GM12878 (cell line): Measurements from ENCODE around the gene C1orf74. TPM values are rescaled to one million over a fixed set of nuclear protein-coding genes. Genes with fewer than 3 reads are reported as not detected.

Source experiments
- ATAC-seq: fragments of 200-7000 bp; cut with Tn5 transposase; 3 replicates; pipeline ENCODE4 v1.9.1; 2020; ENCODE audit warnings: mild to moderate bottlenecking, moderate library complexity
- BruUV-seq: library from RNA; stranded (reverse); fragments of 400-500 nt; replicated peaks from 2 replicates; lab custom pipeline; 2021; lab: Mats Ljungman, UMichigan
- CTCF ChIA-PET: fragments of 300-600 bp; sonication (Branson Sonifier 250); formaldehyde crosslinking; extraction: SDS; loops from one replicate; lab custom pipeline; 2021; ENCODE audit warnings: inconsistent platforms; lab: Yijun Ruan, JAX
- POLR2A ChIA-PET: fragments of 350-600 bp; formaldehyde crosslinking; extraction: SDS; loops from one replicate; lab custom pipeline; 2021; ENCODE audit warnings: inconsistent platforms; lab: Charles Lee
- RAD21 ChIA-PET: fragments of 300-600 bp; sonication (Branson Sonifier 250); formaldehyde crosslinking; loops from one replicate; lab custom pipeline; 2023; ENCODE audit warnings: antibody characterized with exemption; ENCODE audit not compliant: unreplicated experiment; lab: Charles Lee
- SMC1A ChIA-PET: fragments of 300-600 bp; sonication (Branson Sonifier 250); formaldehyde crosslinking; loops from one replicate; lab custom pipeline; 2023; ENCODE audit not compliant: unreplicated experiment, uncharacterized antibody; lab: Charles Lee
- DNase-seq: peaks from one replicate; pipeline ENCODE4 v3.0.0-alpha.2; 2011; ENCODE audit warnings: low read depth, low spot score
- FAIRE-seq: peaks from 3 replicates; lab custom pipeline; 2011; peaks lifted over from hg19 to GRCh38; lab: Jason Lieb, UNC
- H2AFZ ChIP-seq: 2 replicates; pipeline ENCODE4 v1.6.0; 2011; ENCODE audit warnings: low read depth, low read length, control low read depth; ENCODE audit not compliant: control insufficient read depth
- H3K27ac ChIP-seq: 2 replicates; pipeline ENCODE4 v1.5.1; 2011; ENCODE audit warnings: control low read depth; ENCODE audit not compliant: control insufficient read depth, insufficient read depth
- H3K27me3 ChIP-seq, 2 experiments: replicated peaks in 1 of 2; 2 replicates each; pipeline versions ENCODE4 v1.6.0 to v1.6.1; 2011; ENCODE audit warnings: low read length in 1 of 2; ENCODE audit not compliant: control insufficient read depth in 2 of 2, insufficient read depth in 2 of 2
- H3K36me3 ChIP-seq, 2 experiments: 2 replicates each; pipeline ENCODE4 v1.5.1; 2011; ENCODE audit warnings: low read length in 1 of 2; ENCODE audit not compliant: control insufficient read depth in 2 of 2, insufficient read depth in 2 of 2
- H3K4me1 ChIP-seq: 2 replicates; pipeline ENCODE4 v1.6.1; 2011; ENCODE audit warnings: mild to moderate bottlenecking, low read length, moderate library complexity, mixed read lengths; ENCODE audit not compliant: control insufficient read depth, insufficient read depth
- H3K4me2 ChIP-seq: 2 replicates; pipeline ENCODE4 v1.6.0; 2011; ENCODE audit warnings: control low read depth; ENCODE audit not compliant: control insufficient read depth, insufficient read depth
- H3K4me3 ChIP-seq: fragments of 200-600 bp; sonication (generic); 2 replicates; pipeline ENCODE4 v1.5.1; 2016
- H3K79me2 ChIP-seq: 2 replicates; pipeline ENCODE4 v1.6.0; 2011; ENCODE audit warnings: low read length; ENCODE audit not compliant: control insufficient read depth, insufficient read depth
- H3K9ac ChIP-seq: 2 replicates; pipeline ENCODE4 v1.8.0; 2011; ENCODE audit warnings: low read length, control low read depth, mixed read lengths; ENCODE audit not compliant: control insufficient read depth, insufficient read depth
- H3K9me3 ChIP-seq: replicated peaks from 3 replicates; pipeline ENCODE4 v1.5.1; 2011; ENCODE audit warnings: mild to moderate bottlenecking, low read length; ENCODE audit not compliant: control insufficient read depth, insufficient read depth
- H4K20me1 ChIP-seq: 2 replicates; pipeline ENCODE4 v1.6.0; 2011; ENCODE audit not compliant: control insufficient read depth, insufficient read depth
- ASH2L ChIP-seq: fragments of 300-600, 200-600 bp; sonication (generic); IDR thresholded peaks from 2 replicates; pipeline ENCODE4 v1.6.1; 2017; ENCODE audit warnings: low read depth, mild to moderate bottlenecking, borderline replicate concordance
- CHD1 ChIP-seq: IDR thresholded peaks from 2 replicates; pipeline ENCODE4 v1.6.1; 2012; ENCODE audit warnings: low read depth, low read length, improper control_type of control experiment
- CREM ChIP-seq: IDR thresholded peaks from 2 replicates; pipeline ENCODE4 v1.6.1; 2014; ENCODE audit warnings: antibody characterized with exemption, low read depth
- DPF2 ChIP-seq: fragments of 450-650 bp; IDR thresholded peaks from 2 replicates; pipeline ENCODE4 v1.6.1; 2017; ENCODE audit warnings: mild to moderate bottlenecking
- EED ChIP-seq: sonication (generic); IDR thresholded peaks from 2 replicates; pipeline ENCODE4 v1.6.1; 2016; ENCODE audit warnings: antibody characterized with exemption, low read depth
- GABPA ChIP-seq: IDR thresholded peaks from 2 replicates; pipeline ENCODE4 v1.6.1; 2014; ENCODE audit warnings: antibody characterized with exemption, low read depth, mild to moderate bottlenecking, inconsistent platforms
- MEF2A ChIP-seq: IDR thresholded peaks from 2 replicates; pipeline ENCODE4 v1.6.1; 2011; ENCODE audit warnings: low read depth, mild to moderate bottlenecking, low read length, moderate library complexity; ENCODE audit not compliant: insufficient read depth
- RAD21 ChIP-seq: IDR thresholded peaks from 2 replicates; pipeline ENCODE4 v1.6.1; 2011; ENCODE audit warnings: mild to moderate bottlenecking, low read depth, low read length, moderate library complexity; ENCODE audit not compliant: insufficient read depth
- RELA ChIP-seq: fragments of 450-650 bp; IDR thresholded peaks from 2 replicates; pipeline ENCODE4 v1.8.0; 2014; ENCODE audit warnings: borderline replicate concordance; ENCODE audit not compliant: partially characterized antibody
- ZNF622 ChIP-seq: fragments of 450-650 bp; IDR thresholded peaks from 2 replicates; pipeline ENCODE4 v1.6.1; 2017; ENCODE audit warnings: mild to moderate bottlenecking, inconsistent platforms
- WGBS: methylation state at CpG from one replicate; pipeline ENCODE4 v1.1.6; 2016; ENCODE audit warnings: low lambda C conversion rate; ENCODE audit not compliant: insufficient replicate concordance, insufficient coverage; ENCODE audit errors: missing lambda C conversion rate; 5-methylcytosine and 5-hydroxymethylcytosine counted together
- in situ Hi-C: fragments of 300-500 bp; cut with MboI; formaldehyde crosslinking; loops from 9 replicates; pipeline ENCODE4 v1.14.3; 2018; ENCODE audit warnings: mixed read lengths
- intact Hi-C: fragments of 100-400 bp; cut with micrococcal nuclease; formaldehyde crosslinking; loops from one replicate; pipeline ENCODE4 v1.14.2; 2022; ENCODE audit not compliant: unreplicated experiment
- polyA plus RNA-seq, 11 experiments: library from polyadenylated mRNA; depleted of rRNA in 4 of 11; unstranded in 6 of 11; stranded (reverse) in 5 of 11; fragments of >200 nt; fragmentation: Nextera tagmentation in 4 of 11; fragmentation: Illumina TruSeq in 1 of 11; extraction: Ambion mirVana in 4 of 11; extraction: Trizol in 1 of 11; gene quantifications; 1 replicate in 1 of 11; 2 replicates in 10 of 11; pipeline versions ENCODE4 v1.2.1 to v1.2.3, GENCODE V29; 2011 to 2016; ENCODE audit warnings: inconsistent platforms in 2 of 11, missing spikeins in 2 of 11, low read depth in 1 of 11
- total RNA-seq, 4 experiments: library from RNA; depleted of rRNA in 3 of 4; stranded (reverse); fragments of >200 nt in 3 of 4; fragmentation: Illumina TruSeq in 1 of 4; extraction: Trizol in 1 of 4; gene quantifications; 2 replicates each; pipeline versions ENCODE4 v1.2.1 to v1.2.3, GENCODE V29; 2013 to 2021
- TF ChIP-seq, protein P1 (sequence below): fragments of 450-650 bp; IDR thresholded peaks from 2 replicates; pipeline ENCODE4 v1.6.1; 2017; ENCODE audit warnings: mild to moderate bottlenecking, moderate library complexity
- TF ChIP-seq, protein P2 (sequence below), 3 experiments: IDR thresholded peaks in 2 of 3; conservative IDR thresholded peaks in 1 of 3; 2 replicates each; pipeline ENCODE4 v1.5.1; 2011; ENCODE audit warnings: low read depth in 3 of 3, low read length in 3 of 3, mild to moderate bottlenecking in 3 of 3, control low read depth in 2 of 3, moderate library complexity in 2 of 3, inconsistent platforms in 1 of 3, mixed read lengths in 1 of 3; ENCODE audit not compliant: control insufficient read depth in 2 of 3, insufficient read depth in 1 of 3; ENCODE audit errors: extremely low read depth in 1 of 3
- TF ChIP-seq, protein P3 (sequence below): IDR thresholded peaks from 2 replicates; pipeline ENCODE4 v1.6.1; 2012; ENCODE audit warnings: low read depth, low read length, improper control_type of control experiment

Gene C1orf74
- total and polyA plus RNA-seq, 10 of the 15 experiments (the other 5 are each of a cell fraction or from before 2014, with no cell fraction given): 3.1 to 5.5 (median 3.6) TPM

DNA sequence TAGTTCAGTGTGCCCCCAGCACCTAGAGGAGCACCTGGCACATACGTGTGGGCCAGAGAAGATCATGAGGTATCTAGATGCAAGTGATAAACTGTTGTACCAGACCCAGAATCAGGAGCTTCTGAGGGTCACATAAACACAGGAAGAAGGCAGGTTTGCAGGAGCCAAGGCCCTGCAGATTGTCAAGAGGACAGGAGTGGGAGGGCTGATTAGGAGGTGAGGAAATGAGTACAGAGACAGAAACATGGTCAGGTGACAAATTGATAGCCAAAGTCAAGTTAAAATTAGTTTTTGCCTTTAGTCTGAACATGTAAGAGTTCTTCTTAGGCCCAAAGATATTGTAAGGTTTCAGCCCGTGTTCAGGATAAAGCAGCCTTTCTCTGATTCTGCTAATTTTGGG, 42.5 kb downstream of the C1orf74 start:
- ATAC-seq (no peak), FAIRE-seq (no peak), DNase-seq (no peak)
- SMC1A ChIA-PET: no interaction called here
- WGBS: 83% methylated on average over 2 of the region's 2 CpGs
- intact Hi-C loops: loop anchor here (10.0 kb wide), 1 partner anchor 137 kb away; no protein-coding TSS in a partner anchor
- RAD21 ChIA-PET: no interaction called here
- TF ChIP-seq ASH2L: no peak
- TF ChIP-seq ZNF622: no peak
- no peak for TF ChIP-seq CREM
- TF ChIP-seq RAD21: no peak
- no peak for TF ChIP-seq CHD1
- TF ChIP-seq, protein P1, sequence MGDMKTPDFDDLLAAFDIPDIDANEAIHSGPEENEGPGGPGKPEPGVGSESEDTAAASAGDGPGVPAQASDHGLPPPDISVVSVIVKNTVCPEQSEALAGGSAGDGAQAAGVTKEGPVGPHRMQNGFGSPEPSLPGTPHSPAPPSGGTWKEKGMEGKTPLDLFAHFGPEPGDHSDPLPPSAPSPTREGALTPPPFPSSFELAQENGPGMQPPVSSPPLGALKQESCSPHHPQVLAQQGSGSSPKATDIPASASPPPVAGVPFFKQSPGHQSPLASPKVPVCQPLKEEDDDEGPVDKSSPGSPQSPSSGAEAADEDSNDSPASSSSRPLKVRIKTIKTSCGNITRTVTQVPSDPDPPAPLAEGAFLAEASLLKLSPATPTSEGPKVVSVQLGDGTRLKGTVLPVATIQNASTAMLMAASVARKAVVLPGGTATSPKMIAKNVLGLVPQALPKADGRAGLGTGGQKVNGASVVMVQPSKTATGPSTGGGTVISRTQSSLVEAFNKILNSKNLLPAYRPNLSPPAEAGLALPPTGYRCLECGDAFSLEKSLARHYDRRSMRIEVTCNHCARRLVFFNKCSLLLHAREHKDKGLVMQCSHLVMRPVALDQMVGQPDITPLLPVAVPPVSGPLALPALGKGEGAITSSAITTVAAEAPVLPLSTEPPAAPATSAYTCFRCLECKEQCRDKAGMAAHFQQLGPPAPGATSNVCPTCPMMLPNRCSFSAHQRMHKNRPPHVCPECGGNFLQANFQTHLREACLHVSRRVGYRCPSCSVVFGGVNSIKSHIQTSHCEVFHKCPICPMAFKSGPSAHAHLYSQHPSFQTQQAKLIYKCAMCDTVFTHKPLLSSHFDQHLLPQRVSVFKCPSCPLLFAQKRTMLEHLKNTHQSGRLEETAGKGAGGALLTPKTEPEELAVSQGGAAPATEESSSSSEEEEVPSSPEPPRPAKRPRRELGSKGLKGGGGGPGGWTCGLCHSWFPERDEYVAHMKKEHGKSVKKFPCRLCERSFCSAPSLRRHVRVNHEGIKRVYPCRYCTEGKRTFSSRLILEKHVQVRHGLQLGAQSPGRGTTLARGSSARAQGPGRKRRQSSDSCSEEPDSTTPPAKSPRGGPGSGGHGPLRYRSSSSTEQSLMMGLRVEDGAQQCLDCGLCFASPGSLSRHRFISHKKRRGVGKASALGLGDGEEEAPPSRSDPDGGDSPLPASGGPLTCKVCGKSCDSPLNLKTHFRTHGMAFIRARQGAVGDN: no peak
- TF ChIP-seq, protein P2, sequence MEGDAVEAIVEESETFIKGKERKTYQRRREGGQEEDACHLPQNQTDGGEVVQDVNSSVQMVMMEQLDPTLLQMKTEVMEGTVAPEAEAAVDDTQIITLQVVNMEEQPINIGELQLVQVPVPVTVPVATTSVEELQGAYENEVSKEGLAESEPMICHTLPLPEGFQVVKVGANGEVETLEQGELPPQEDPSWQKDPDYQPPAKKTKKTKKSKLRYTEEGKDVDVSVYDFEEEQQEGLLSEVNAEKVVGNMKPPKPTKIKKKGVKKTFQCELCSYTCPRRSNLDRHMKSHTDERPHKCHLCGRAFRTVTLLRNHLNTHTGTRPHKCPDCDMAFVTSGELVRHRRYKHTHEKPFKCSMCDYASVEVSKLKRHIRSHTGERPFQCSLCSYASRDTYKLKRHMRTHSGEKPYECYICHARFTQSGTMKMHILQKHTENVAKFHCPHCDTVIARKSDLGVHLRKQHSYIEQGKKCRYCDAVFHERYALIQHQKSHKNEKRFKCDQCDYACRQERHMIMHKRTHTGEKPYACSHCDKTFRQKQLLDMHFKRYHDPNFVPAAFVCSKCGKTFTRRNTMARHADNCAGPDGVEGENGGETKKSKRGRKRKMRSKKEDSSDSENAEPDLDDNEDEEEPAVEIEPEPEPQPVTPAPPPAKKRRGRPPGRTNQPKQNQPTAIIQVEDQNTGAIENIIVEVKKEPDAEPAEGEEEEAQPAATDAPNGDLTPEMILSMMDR (IDR thresholded peaks at IDR 0.05 in 2 of 3, conservative IDR thresholded peaks at IDR 0.05 in 1 of 3; ENCODE audit: control insufficient read depth in 2 of 3, extremely low read depth in 1 of 3, insufficient read depth in 1 of 3, low read depth in 3 of 3, low read length in 3 of 3): no peak
- no peak for TF ChIP-seq DPF2
- TF ChIP-seq MEF2A: no peak
- no peak for TF ChIP-seq GABPA
- TF ChIP-seq, protein P3, sequence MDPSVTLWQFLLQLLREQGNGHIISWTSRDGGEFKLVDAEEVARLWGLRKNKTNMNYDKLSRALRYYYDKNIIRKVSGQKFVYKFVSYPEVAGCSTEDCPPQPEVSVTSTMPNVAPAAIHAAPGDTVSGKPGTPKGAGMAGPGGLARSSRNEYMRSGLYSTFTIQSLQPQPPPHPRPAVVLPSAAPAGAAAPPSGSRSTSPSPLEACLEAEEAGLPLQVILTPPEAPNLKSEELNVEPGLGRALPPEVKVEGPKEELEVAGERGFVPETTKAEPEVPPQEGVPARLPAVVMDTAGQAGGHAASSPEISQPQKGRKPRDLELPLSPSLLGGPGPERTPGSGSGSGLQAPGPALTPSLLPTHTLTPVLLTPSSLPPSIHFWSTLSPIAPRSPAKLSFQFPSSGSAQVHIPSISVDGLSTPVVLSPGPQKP: no peak
- no peak for TF ChIP-seq EED
- TF ChIP-seq RELA: no peak
- Histone ChIP-seq H3K4me2 (no peak overlapping the region), H3K27me3 (no peaks in the 10 kb centered on the region), H3K9me3 (no peaks in the 10 kb centered on the region), H3K27ac (no peak overlapping the region), H3K4me1 (no peaks in the 10 kb centered on the region), H4K20me1 (no peaks in the 10 kb centered on the region), H3K4me3 (no peak overlapping the region), H3K9ac (no peak overlapping the region), H3K79me2 (no peaks in the 10 kb centered on the region), H3K36me3 (no peaks in the 10 kb centered on the region), H2AFZ (no peak overlapping the region)
- POLR2A ChIA-PET: interaction anchor here (1.2 kb wide), 1 partner anchor 10 kb away, joined by 3 read pairs; no protein-coding TSS in a partner anchor
- no TSS peak for BruUV-seq
- in situ Hi-C loops: no loop called here
- CTCF ChIA-PET: interaction anchor here (1.0 to 1.5 kb wide), 3 partner anchors 14 to 172 kb away, joined by 3 to 4 read pairs (median 3); no protein-coding TSS in a partner anchor
